H1 (cell line): ENCODE results near the gene AK6. TPM values are rescaled to one million over a fixed set of nuclear protein-coding genes. Genes with fewer than 3 reads are reported as not detected.

Experiments used
- CTCF ChIP-seq, 3 experiments: IDR thresholded peaks; 1 replicate in 2 of 3; 2 replicates in 1 of 3; pipeline versions ENCODE4 v1.5.1 to v1.6.1; 2011; ENCODE audit warnings: low read length in 3 of 3, mild to moderate bottlenecking in 3 of 3, inconsistent platforms in 2 of 3, low read depth in 1 of 3, moderate library complexity in 1 of 3; ENCODE audit not compliant: insufficient read depth in 1 of 3; ENCODE audit errors: control extremely low read depth in 1 of 3
- NRF1 ChIP-seq: IDR thresholded peaks from 2 replicates; pipeline ENCODE4 v1.6.1; 2011; ENCODE audit warnings: mild to moderate bottlenecking, low read depth, low read length, improper control_type of control experiment
- polyA plus RNA-seq, 7 experiments: library from polyadenylated mRNA; depleted of rRNA in 3 of 7; stranded (reverse) in 5 of 7; unstranded in 2 of 7; fragments of >200 nt in 5 of 7; fragments of 200-250 nt in 2 of 7; gene quantifications; 1 replicate in 5 of 7; 2 replicates in 1 of 7; 4 replicates in 1 of 7; pipeline versions ENCODE4 v1.2.1 to v1.2.3, GENCODE V29; 2011 to 2013; ENCODE audit warnings: missing spikeins in 2 of 7, mixed read lengths in 2 of 7
- total RNA-seq: library from RNA; stranded (reverse); fragmentation: NEBNext Ultra II Directional; extraction: Animal tissue kit (Norgen Biotek cat#: 25700); gene quantifications from 2 replicates; pipeline ENCODE4 v1.2.1, GENCODE V29; 2021

Gene AK6
- total and polyA plus RNA-seq, 2 of the 8 experiments (the other 6 are each of a cell fraction or from before 2014, with no cell fraction given), result 22.5 to 51.2 TPM

GRCh38 chr5:69326365-69326764 is 43.0 kb downstream of the AK6 start (continued):
- TF ChIP-seq CTCF (IDR thresholded peaks at IDR 0.05; ENCODE audit: control extremely low read depth in 1 of 3, insufficient read depth in 1 of 3, low read depth in 1 of 3, low read length in 3 of 3) (no peak), NRF1 (no peak)
